Fibroblast of lung (primary cell): ENCODE results near the gene PGP.

Experiments used
- EZH2 ChIP-seq: IDR thresholded peaks from 2 replicates; pipeline ENCODE4 v1.5.1; 2012; ENCODE audit warnings: low read length, control low read depth, mild to moderate bottlenecking; ENCODE audit errors: missing control alignments
- TF ChIP-seq, protein P1 (sequence below), 2 donors: IDR thresholded peaks in 1 of 2; conservative IDR thresholded peaks in 1 of 2; 1 replicate in 1 of 2; 2 replicates in 1 of 2; pipeline ENCODE4 v1.5.1; 2011 to 2012; ENCODE audit warnings: low read length in 2 of 2, control low read depth in 1 of 2, inconsistent platforms in 1 of 2, low read depth in 1 of 2, mild to moderate bottlenecking in 1 of 2

DNA sequence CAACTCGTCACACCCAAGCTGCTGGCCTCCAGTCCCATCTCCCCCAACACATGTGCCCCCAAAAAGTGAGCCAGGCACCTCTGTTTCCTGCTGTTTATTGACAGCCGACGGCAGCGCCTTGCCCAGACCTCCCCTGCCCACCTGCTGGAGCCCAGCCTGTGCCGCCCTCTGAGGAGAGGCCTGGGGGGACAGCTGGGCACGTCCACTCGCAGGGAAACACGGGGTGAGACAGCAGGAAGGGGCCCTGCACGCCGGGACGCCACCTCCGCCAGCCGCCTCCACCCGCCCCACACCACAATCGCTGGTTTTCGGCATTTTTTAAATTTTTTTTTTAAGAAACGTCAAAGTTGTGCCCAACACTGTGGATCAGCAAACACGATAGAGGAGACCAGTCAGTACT is 37.5 kb downstream of the PGP start:
- TF ChIP-seq, protein P1, sequence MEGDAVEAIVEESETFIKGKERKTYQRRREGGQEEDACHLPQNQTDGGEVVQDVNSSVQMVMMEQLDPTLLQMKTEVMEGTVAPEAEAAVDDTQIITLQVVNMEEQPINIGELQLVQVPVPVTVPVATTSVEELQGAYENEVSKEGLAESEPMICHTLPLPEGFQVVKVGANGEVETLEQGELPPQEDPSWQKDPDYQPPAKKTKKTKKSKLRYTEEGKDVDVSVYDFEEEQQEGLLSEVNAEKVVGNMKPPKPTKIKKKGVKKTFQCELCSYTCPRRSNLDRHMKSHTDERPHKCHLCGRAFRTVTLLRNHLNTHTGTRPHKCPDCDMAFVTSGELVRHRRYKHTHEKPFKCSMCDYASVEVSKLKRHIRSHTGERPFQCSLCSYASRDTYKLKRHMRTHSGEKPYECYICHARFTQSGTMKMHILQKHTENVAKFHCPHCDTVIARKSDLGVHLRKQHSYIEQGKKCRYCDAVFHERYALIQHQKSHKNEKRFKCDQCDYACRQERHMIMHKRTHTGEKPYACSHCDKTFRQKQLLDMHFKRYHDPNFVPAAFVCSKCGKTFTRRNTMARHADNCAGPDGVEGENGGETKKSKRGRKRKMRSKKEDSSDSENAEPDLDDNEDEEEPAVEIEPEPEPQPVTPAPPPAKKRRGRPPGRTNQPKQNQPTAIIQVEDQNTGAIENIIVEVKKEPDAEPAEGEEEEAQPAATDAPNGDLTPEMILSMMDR (conservative IDR thresholded peaks at IDR 0.05 in 1 of 2, IDR thresholded peaks at IDR 0.05 in 1 of 2; ENCODE audit: low read depth in 1 of 2, low read length in 2 of 2) = no peak
- no peak for TF ChIP-seq EZH2
